ENCODE results near the gene CDC27. TPM values are rescaled to one million over a fixed set of nuclear protein-coding genes. Genes with fewer than 3 reads are reported as not detected.
A peak's percentile ranks its signal among the peaks of the same experiment; 100 is the strongest.
"Not testable (repeated sequence)": the region's sequence is repeated elsewhere in the genome, so short reads cannot be mapped to it uniquely, and the experiment has no call there.

The CDC27 gene
- polyA plus RNA-seq, 4 donors, result 47.6 to 60.7 (median 56.0) TPM

DNA sequence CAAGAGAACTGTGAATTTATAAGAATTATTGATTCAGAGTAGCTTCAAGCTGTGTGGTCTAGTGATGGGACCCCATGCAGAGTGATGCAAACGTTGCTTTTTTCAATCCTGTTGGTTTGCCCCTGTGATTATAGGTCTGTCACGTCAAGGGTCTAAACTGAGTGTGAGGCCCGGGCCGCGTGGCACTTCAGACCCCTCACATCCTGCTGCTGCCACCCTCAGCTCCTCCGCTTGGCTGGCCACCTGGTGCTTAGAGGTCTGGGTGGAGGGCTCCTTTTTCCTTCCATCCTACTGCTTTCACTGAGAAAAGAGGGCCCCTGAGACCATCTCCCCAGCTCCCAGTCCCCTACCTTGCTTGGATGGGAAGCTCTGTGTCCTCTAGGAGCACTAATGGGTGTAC, 32.1 kb upstream of the CDC27 start:
- no peak for DNase-seq (ENCODE audit: low read depth in 4 of 4, low spot score in 2 of 4)

- DNase-seq (ENCODE audit: low read depth in 4 of 4, low spot score in 2 of 4), result no peak
Observed at GRCh38 chr17:47220531-47220999, 31.5 kb upstream of the CDC27 start.

DNA sequence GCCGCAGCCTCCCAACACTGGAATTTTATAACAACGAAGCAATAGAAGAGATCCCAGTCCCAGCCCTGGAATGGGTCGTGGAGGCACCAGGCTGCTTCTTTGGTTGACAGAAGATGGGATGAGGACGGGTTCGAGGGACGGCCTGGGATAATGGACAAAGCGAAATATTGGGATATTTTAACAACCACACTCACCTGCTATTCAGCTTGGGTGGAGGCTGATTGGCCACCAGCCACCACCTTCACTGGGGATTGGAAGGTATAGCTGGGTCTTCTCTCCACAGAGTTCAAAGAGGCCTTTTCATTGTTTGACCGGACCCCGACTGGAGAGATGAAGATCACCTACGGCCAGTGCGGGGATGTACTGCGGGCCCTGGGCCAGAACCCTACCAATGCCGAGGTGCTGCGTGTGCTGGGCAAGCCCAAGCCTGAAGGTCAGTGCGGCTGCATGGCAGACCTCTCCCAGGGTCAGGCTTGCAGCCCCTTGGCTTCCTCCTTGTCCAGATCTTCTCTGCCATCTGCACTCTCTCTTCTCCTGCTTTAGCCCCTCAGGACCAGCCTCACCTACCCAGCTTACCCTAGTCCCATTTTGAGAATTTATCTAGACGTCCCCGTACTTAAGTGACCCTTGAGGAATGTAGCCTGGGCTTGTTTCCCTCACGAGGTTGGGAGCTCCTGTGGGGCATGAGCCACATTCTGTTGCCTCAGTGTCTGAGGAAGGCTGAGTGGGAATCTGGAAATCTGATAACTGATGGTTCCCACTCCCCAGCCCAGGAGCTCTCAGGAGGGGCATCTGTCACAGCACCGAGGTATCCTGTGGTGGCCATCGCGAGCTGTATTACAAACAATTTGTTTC, 30.8 kb upstream of the CDC27 start:
- DNase-seq (ENCODE audit: low read depth in 4 of 4, low spot score in 2 of 4), result no peak

GRCh38 chr17:47218896-47219430, 29.9 kb upstream of the CDC27 start:
- DNase-seq (ENCODE audit: low read depth in 4 of 4, low spot score in 2 of 4), result no peak

GRCh38 chr17:47217279-47217678, 28.2 kb upstream of the CDC27 start:
- DNase-seq (ENCODE audit: low read depth in 4 of 4, low spot score in 2 of 4), result not testable (repeated sequence)

- DNase-seq (ENCODE audit: low read depth in 4 of 4, low spot score in 2 of 4), result not testable (repeated sequence)
Observed at GRCh38 chr17:47216821-47217220, 27.7 kb upstream of the CDC27 start.

DNA sequence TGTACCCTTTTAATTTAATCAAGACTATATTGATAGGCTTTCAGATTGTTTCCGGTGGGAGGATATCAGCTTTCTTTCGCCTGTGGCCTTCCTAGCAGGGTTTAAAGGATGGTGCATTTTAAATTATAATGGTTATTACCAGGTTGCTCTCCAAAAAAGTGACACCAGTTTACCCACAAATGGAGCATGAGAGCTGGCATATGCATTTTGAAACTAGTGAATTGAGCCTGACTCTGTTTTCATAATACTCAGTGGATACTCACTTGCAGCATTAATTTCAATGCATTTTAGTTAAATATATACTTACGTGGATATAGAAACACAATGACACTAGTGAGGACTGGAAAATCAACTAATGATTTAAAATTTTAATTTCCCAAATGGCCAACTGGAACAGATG, 25.8 kb upstream of the CDC27 start:
- DNase-seq (ENCODE audit: low read depth in 4 of 4, low spot score in 2 of 4), result no peak

DNA sequence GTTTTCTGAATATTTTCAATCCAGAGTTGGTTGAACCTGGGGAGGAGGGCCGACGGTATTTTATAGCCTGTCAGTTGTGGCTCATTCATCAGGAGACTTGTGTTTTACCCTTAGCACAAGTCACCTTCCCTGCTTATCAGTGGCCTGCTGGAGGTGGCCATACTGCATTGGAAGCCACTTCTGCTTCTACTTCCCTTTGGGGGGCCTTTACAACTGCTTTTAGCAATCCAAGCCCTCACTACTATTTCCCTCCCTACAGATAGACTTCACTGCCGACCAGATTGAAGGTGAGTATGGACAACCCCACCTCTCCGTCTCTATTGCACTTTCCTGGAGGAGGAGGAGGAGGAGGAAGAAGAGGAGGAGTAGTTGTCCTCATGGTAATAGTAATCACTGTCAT, 24.4 kb upstream of the CDC27 start:
- DNase-seq (ENCODE audit: low read depth in 4 of 4, low spot score in 2 of 4), result no peak

GRCh38 chr17:47212458-47212857, 23.4 kb upstream of the CDC27 start:
- DNase-seq (ENCODE audit: low read depth in 4 of 4, low spot score in 2 of 4), result no peak

DNA sequence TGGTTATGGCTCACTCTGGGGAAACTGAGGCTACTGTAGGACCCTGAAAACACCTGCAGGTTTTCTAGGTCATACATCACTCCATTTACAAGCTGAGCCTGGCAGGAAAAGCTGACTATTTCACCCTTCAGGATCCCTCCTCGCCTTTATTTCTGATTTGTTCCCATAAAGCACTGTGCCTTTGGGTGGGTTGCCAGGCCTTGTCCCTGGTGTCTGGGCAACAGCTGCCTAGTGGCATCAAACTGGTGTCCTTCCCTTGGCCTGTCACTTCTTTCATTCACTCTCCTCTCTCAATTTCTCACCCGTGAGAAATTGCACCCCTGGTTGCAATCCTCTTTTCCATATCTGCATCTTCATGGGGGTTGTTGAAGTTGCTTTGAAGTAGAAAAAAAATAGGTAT, 21.7 kb upstream of the CDC27 start:
- DNase-seq (ENCODE audit: low read depth in 4 of 4, low spot score in 2 of 4), result no peak

GRCh38 chr17:47210105-47210504, 21.0 kb upstream of the CDC27 start:
- no peak for DNase-seq (ENCODE audit: low read depth in 4 of 4, low spot score in 2 of 4)

DNA sequence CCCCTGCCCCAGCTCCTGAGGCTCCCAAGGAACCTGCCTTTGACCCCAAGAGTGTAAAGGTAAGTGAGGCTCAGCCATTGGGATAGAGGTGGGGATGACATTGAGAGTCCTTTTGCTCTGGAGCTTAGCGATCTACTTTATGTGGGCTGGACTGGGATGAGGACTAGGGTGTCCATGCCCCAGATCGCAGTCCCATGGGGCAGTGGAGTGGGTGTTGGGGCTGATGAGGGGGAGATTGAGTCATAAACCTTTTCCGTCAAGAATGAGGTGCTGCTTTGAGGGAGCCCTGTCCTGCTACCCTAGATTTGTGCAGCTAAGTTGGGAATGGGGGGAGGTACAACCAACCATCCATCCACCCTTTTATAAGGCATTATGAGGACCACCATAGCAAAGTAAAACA, 20.4 kb upstream of the CDC27 start:
- no peak for DNase-seq (ENCODE audit: low read depth in 4 of 4, low spot score in 2 of 4)

GRCh38 chr17:47208744-47209488, 19.8 kb upstream of the CDC27 start, which contains the start of gene MYL4:
TSS of gene MYL4 (plus strand) at chr17:47209348. CDS start at chr17:47209423, 75 bp downstream.
- DNase-seq (ENCODE audit: low read depth in 4 of 4, low spot score in 2 of 4), result no peak

DNA sequence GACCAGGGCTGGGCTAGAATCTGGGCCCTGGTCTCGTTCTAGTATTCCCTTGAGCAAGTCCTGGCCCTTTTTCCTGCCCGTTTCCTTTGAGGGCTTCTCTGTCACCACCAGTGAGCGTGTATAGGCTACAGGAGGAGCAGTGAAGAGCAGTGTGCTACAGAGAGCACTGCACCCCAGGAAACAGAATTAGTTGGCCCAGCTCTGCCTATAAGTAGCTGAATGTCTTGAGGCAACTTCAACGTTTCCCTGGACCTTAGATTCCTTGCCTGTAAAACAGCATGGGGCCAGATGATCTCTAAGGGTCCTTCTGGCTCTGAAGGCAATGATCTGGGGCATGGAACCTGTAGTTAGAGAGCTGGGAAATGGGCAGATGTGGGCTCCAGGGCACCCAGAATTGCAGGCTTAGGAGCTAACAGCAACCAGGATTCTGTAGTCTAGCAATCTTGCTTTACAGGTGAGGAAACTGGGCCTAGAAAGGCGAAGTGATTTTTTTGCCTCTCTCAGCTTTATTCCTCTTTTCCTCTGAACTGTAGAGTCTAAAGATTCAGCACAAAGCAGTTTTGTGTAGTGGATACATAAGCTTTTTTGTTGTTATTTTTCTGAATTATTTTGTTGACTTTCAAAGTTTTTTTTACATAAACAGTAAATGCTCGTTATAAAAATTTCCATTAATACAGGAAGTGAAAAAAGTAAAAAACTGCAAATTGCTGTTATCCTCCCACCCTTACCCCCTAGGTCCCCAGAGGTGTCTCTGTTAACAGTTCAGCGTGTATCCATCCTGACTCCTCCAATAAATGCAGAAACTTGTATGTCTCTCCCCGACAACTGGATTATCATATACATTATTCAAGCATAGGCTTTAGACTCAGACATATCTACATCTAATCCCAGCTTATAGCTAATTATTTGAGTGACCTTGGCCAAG, 18.3 kb upstream of the CDC27 start:
- no peak for DNase-seq (ENCODE audit: low read depth in 4 of 4, low spot score in 2 of 4)

DNA sequence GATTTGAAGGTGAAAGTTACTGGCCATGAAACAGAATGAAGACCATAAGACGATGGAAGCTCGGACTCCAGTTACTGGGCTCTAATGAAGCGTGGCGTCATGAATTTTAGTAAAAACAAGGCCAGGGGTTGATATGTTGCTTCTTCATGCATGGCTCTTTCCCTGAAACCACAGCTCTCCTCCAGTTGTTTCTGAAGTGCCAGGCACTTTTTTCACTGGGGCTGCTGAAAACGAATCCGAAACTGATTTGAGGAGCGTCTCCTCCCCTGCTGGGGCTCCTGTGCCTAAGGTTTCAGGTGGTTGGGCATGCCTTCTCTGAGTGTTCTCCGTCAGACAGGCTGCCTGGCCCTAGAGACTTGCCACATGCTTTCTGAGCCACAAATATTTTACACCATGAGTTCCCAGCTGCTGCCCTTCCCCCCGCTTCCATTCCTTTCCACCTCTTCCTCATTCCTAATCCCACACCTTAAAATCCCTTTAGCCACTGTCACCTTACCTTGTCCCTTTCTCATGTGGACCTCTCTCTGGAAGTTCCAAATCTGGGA, 16.4 kb upstream of the CDC27 start:
- DNase-seq (ENCODE audit: low read depth in 4 of 4, low spot score in 2 of 4), result peak in 2 of 4 donors; percentile 21 to 54

- DNase-seq (ENCODE audit: low read depth in 4 of 4, low spot score in 2 of 4), result no peak
Observed at GRCh38 chr17:47204722-47205418, 15.8 kb upstream of the CDC27 start.

- no peak for DNase-seq (ENCODE audit: low read depth in 4 of 4, low spot score in 2 of 4)
Observed at GRCh38 chr17:47203984-47204721, 15.1 kb upstream of the CDC27 start.

- DNase-seq (ENCODE audit: low read depth in 4 of 4, low spot score in 2 of 4), result peak in 1 of 4 donors; percentile 41
Observed at GRCh38 chr17:47201166-47201565, 12.1 kb upstream of the CDC27 start.

DNA sequence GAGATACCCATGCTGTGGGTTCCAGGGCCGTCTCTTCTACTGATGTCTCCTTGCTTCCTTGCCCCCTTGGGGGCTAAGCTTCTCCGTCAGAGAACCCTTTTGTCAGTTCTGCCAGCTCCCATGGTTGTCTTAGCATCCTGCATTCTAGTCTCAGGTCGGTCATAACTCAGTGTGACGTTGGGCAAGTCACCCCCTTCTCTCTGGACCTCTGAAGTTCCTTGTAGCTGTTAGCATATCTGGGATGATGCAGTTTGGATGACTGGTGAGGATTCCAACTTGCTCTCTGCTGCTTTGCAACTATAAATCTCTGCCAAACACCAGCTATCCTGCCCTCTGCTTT, 11.2 kb upstream of the CDC27 start:
- no peak for DNase-seq (ENCODE audit: low read depth in 4 of 4, low spot score in 2 of 4)

Data from left renal cortex interstitium (tissue), 4 donors.